Stimulated activated CD8-positive, alpha-beta memory T cell treated with anti-CD3 and anti-CD28 coated beads, Interleukin-12 subunit alpha, Interleukin-12 subunit beta, amount 100 ng/mL, for 24 hours (primary cell): ENCODE results near the gene TNFRSF18.

Experiments
- DNase-seq: peaks from one replicate; pipeline ENCODE4 v3.0.0-alpha.2; 2020; ENCODE audit errors: extremely low read depth

The TNFRSF18 gene

GRCh38 chr1:1213345-1214265 is 7.2 kb upstream of the TNFRSF18 start, which contains the start of gene TNFRSF4:
Gene TNFRSF4 (minus strand): TSS chr1:1214153. CDS start chr1:1214127, 26 bp downstream.
- no peak for DNase-seq

- no peak for DNase-seq
These were observed 6.5 kb upstream of the TNFRSF18 start for GRCh38 chr1:1212780-1213344.

GRCh38 chr1:1211541-1212441 is 5.4 kb upstream of the TNFRSF18 start:
- DNase-seq: no peak

GRCh38 chr1:1210726-1211540 is 4.5 kb upstream of the TNFRSF18 start:
- DNase-seq: no peak

GRCh38 chr1:1208713-1209433 is 2.5 kb upstream of the TNFRSF18 start:
- DNase-seq: no peak

GRCh38 chr1:1207571-1207892 is 1.1 kb upstream of the TNFRSF18 start:
- DNase-seq: no peak

- DNase-seq: no peak
These were observed 657 bp upstream of the TNFRSF18 start for GRCh38 chr1:1206966-1207531.

- no peak for DNase-seq
These were observed 520 bp downstream of the TNFRSF18 start for GRCh38 chr1:1205769-1206375.

GRCh38 chr1:1204998-1205768 is 1.2 kb downstream of the TNFRSF18 start:
- DNase-seq: no peak

GRCh38 chr1:1204425-1204920 is 1.9 kb downstream of the TNFRSF18 start:
- DNase-seq: no peak

- DNase-seq: no peak
These were observed 2.6 kb downstream of the TNFRSF18 start for GRCh38 chr1:1203561-1204424.

GRCh38 chr1:1202831-1203560 is 3.4 kb downstream of the TNFRSF18 start:
- DNase-seq: no peak

GRCh38 chr1:1200876-1201810 is 5.2 kb downstream of the TNFRSF18 start:
- peak; percentile 74 for DNase-seq

- DNase-seq: no peak
These were observed 6.2 kb downstream of the TNFRSF18 start for GRCh38 chr1:1199961-1200875.
